GM21367 (cell line): ENCODE measurements around the gene AFM.

ENCODE experiments used
- ATAC-seq: cut with Tn5 transposase; IDR thresholded peaks from one replicate; pipeline ENCODE4 v1.9.1; 2021; ENCODE audit not compliant: unreplicated experiment

AFM gene

DNA sequence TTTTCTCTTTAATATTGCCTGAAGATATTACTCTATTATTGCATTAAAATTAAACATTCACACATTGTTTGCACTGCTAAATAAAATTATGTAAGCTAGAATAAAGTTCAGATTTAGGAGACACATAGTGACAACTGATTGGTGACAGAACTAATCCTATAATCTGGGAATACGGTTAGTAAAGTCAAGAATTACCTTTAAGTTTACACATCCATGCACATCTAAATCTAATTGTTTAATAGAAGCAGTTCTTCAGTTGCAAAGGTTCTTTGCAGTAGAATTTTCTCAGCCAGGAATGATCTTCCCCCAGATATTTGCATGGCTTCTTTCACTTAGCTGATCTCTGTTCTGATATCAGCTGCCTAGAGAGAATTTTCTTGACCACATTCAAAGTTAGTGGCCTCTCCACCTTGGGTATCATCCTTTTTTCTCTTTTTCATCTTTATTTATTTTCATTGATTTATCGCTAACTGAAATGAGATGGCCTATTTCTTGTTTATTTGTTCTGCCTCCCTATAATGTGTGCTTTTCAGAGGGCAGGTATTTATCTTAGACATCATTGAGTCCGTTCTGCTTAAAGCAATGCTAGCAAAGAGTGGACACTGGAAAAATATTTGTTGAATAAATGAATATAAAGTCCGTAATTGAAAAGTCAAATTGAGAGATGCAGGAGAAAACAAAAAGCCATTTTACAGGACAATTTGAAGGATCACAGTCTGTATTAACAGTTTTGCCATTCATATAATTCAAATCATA, 32.9 kb upstream of the AFM start:
- no peak for ATAC-seq

DNA sequence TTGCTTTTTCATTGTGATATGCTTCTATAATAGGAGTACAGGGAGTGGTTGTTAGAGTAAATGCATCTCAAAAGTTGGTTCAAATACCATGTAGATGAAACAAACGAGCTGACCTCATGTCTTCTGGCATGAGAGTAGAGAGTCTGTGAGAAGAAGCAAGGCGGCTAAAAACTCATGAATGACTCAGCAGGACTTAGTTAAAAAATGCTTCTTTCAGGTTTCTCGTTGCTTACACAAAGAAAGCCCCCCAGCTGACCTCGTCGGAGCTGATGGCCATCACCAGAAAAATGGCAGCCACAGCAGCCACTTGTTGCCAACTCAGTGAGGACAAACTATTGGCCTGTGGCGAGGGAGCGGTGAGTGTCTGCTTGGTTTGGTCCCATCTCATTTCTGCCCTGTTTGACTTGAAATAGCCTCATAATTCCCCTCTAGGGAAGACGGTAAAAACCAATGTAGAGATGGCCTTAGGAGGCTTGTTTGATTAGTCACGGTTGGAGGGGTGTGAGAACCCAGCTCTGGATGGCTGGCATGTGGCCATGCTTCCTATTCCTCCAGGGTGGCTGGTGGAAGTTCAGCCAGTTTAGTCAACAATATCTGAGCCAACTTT, 31.0 kb upstream of the AFM start:
- no peak for ATAC-seq

DNA sequence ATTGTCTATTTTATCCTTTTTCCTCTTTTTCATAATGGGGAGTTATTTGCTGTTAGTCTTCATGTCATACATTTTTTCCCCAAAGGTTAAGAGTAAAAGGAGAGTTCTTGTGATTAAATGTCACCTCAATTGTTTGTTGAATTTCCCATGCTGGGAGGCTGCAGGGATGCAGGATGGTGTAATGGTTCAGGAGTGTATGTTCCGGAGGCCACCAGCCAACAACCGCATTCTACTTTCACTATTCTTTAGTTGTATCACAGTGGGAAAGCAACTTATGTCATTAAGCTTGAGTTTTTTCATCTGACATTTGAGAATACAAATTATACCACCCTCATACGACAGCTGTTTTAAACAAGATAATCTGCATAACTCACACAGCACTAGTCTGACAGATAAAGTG, 30.1 kb upstream of the AFM start:
- no peak for ATAC-seq

DNA sequence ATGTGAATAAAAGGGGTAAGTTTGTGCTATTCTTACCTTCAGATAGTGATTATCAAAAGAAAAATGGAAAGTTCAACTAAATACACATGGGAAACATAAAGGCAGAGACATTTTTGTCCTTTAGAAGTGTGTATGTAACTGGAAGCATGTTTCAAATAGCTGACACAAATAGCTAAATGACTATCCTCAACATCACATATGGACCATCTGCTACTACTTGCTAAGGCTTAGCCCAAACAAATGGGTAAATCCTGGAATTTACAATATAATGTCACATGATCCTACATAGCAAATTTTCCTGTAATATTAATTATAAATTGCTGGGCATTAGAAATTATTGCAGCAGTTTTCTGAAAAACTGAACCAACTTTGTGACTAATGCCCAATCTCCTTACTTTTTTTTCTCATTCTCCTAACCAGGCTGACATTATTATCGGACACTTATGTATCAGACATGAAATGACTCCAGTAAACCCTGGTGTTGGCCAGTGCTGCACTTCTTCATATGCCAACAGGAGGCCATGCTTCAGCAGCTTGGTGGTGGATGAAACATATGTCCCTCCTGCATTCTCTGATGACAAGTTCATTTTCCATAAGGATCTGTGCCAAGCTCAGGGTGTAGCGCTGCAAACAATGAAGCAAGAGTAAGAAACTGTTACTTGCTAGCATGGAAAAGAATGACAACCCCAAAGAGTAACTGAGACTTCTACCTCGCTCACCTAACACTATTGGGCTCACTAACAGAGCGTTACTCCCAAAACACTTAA, 29.4 kb upstream of the AFM start:
- ATAC-seq, result no peak

DNA sequence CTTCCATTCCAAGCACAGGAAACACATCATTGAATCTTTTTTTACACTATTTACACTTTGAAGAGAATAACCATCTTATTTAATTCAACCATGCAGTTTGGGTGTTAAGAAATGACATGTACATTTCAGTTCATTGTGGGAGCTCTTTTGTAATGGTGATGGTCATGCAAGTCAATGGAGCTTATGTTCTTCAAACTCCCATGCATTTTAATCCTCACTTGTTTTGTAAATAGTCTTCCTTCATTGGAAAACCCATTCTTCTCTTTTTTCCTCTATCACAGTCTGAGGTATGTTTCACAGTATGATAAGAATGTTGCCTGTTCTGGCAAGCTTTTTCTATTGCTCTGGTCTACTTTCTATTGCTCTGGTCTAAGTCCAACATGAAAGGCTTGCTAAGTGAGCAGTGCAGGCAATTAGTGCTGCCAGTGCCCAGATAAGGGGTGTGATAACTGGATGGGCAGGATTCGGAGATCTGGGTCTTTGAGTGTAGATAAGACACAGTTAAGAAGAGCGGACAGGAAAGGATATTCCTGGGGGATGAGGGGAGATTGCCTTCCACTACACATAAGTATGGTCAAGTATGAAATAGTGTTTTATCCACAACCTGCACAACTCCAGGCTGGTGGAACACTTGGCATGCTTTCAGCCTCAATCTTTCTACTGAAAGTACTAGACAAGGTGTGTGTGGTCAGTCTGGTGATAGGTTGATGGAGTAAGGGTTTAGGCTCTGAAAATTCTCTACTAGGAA, 28.4 kb upstream of the AFM start:
- ATAC-seq, result no peak

DNA sequence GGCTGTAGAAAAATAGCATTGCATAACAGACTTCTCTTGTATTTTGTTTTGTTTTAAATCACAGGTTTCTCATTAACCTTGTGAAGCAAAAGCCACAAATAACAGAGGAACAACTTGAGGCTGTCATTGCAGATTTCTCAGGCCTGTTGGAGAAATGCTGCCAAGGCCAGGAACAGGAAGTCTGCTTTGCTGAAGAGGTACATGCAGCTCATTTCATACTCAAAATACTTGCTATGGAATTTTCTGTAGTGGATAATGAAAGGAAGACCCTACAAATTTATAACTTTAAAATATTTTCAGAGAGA, 27.9 kb upstream of the AFM start:
- ATAC-seq, result no peak

DNA sequence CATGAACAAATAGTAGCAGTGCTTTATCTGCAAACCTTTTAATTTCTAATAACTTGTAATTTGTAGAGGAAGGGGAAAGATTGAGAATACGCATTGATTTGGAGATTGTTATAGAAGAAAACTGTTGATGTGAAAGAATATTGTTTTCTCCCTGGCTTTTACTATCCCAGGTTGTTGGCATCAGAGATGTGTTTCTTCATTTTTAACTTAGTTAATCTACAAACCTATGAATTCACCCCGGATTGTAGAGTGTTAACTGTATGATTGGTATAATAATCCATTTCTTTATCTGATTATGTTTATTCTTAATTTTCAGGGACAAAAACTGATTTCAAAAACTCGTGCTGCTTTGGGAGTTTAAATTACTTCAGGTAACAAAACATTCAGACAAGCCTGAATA, 26.6 kb upstream of the AFM start:
- ATAC-seq, result no peak

DNA sequence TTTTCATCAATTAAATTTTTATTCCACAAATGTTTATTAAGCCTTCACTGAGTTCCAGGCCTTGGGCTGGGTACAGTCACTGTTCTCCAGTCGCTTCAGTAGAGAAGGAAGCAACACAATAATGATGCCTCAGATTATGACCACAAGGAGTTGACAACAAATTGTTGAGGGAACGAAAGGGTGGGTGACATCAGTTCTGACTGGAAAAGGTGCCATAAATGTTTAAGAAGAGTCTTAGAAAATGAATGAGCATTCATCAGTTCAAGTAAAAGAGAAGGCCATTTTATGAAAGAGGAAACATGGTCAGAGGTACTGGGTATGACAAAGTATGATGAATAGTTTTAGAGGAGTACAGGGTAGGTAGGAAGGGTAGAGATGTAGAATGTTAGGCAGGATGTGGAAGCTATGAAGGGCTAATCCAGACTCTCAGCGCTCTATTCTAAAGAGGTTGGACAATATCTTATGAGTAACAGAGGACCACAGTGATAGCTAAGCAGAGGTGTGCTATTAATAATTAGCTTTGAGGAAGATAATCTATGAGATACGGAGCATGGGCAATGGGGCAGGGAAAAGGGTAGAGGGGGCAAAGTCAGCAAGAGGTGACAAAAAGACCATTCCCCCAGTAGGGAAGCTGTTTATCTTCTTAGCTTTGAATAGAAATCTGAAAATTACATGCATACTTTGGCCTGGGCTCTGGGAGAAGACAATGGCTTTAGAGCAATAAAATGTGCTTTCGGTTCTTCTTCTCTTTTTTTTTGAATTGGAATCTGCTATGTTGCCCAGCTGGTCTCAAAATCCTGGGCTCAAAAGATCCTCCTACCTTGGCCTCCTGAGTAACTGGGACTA, 25.1 kb upstream of the AFM start:
- no peak for ATAC-seq

DNA sequence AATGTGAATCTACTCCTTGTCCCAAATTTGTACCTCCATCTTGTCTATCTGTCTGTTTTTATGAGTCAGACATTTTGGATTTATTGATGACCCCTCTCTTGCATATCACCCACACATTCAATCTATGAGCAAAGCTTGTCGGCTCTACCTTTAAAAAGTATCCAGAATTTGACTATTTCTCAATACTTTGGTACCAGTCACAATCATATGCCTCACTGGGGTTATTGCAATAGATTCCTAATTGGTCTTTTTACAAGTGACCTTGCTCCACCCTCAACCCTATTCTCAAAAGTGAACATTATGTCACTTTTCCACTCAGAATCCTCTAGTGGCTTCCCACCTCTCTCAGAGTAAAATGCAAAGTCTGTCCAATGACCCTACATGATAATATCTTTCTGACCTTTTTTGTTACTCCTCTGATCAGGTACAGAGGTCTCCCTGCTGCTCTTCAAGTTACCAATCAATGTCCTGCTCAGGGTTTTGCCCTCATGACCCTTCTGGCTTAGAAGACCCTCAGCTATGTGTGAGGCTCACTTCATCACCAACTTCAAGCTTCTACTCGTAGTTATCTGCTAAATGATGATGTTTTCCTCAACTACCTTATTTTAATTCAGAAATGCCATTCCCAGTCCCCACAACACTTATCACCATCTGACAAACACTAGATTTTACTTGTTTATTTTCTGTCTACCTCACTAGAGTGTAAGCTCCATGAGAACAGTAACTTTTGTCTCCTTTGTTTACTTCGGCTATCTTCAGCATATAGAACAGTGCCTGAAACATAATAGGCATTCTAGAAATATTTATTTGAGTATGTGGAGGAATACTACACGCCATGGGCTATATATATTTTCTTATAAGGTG, 23.1 kb upstream of the AFM start:
- ATAC-seq, result no peak

DNA sequence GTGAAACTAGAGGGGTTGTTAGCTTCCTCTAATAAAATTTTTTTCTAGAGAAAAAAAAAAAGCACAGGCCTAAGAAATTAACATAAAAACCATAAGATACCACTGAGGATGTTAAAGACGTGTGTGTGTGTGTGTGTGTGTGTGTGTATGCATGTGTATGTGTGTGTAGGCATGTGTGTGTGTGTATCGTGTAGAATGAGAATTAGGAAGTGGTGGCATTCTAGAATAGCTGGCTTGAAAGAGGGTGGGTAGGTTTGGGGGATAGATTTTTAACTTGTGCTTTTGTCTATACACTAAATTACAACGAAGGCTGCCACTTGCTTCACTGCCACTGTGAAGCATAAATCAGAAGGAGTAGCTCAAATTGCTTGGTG, 22.5 kb upstream of the AFM start:
- ATAC-seq, result no peak

DNA sequence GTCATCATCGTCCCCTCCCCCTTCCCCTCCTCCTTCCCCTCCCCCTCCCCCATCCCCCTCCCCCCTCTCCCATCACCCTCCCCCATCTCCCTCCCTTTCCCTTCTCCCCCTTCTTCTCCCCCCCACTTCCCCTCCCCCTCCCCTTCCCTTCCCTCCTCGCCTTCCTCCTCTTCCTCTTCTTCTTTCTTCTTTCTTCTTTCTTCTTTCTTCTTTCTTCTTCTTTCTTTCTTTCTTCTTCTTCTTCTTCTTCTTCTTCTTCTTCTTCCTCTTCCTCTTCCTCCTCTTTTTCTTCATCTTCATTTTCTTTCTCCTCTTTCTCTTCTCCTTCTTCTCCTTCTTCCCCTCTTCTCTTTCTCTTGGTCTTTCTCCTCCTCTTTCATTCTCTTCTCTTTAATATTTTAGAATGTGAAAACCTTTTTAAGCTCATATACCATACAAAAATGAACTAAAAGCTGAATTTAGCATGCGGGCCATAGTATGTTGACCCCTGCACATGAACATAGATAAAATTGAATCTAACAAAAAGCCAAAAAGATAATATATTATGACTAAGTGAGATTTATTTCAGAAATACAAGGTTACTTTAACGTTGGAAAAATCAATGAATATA, 20.5 kb upstream of the AFM start:
- no peak for ATAC-seq

DNA sequence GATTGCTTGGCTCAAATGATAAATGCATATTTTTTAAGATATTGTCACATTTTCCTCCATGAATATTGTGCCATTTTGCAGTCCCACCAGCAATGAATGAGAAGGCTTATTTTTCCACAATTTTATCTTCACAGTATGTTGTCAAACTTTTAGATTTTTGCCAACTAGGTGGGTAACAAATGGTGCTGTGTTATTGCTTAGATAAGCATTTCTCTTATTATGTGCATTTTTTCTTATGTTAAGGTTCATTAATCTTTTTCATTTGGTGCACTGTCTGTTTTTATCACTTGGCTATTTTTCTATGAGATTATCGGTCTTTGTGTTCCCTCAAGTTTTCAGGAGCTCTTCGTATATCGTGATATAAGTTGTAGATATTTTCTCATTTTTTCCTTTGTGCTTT, 13.4 kb upstream of the AFM start:
- no peak for ATAC-seq

DNA sequence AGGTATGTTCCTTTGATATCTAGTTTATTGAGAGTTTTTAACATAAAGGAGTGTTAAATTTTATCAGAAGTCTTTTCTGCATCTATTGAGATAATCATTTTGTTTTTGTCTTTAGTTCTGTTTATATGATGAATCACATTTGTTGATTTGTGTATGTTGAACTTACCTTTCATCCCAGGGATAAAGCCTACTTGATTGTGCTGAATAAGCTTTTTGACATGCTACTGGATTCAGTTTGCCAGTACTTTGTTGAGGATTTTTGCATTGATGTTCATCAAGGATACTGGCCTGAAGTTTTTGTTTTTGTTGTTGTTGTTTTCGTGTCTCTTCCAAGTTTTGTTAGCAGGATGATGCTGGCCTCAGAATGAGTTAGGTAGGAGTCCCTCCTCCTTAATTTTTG, 10.8 kb upstream of the AFM start:
- ATAC-seq, result no peak

DNA sequence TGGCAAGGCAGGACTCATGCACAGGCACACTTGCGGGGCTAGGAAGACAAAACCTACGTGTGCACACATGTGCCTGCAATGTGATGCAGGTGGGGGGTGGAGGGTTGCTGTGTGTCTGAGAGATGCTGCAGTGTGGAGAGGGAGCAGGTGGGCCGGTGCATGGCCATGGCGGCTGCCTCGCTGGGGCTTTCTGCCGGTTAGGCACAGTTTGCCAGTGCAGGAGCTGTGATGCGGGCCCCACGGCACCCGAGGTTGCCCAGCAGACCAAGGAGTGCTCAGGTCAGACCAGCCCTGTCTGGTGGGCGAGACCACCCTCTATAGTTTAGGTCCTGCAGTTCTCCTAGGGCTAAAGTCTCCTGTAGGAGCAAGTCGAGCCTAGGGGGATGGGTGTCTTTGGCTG, 4.4 kb upstream of the AFM start:
- ATAC-seq, result no peak

DNA sequence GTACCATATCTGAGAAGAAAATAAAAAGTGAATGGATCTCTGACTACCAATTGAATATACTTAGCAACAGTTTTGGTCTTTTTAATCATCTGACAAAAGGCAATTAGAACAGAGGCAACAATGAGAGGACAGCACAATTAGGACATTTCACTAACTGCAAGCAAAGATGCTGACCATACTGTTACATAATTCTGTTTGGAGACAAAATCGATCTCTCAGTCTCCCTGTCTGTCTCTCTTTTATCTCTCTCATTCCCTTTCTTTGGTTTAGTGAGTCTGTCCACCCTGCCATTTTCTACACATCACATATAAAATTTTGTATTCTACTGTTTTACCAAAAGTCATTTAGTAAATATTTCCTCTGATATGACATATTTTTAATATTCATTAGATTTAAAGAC, 2.2 kb upstream of the AFM start:
- ATAC-seq, result no peak

DNA sequence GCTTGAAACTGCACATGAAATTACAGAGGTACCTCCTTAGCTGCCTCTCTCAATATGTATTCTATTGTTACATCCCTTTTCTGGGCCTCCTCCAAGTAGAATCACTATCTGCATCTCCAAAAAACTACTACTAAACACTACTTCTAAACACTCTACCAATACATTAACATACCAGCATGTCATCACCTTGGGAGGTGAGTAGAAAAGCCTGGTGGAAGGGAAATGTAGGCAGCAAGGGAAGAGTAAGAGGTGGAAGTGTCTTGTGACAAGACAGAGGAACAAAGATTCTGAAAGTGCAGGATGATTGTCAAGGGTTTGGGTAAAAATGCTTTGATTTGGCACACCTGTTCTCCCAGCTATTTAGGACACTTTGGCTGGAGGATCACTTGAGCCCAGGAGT, 3.5 kb downstream of the AFM start:
- ATAC-seq, result no peak

DNA sequence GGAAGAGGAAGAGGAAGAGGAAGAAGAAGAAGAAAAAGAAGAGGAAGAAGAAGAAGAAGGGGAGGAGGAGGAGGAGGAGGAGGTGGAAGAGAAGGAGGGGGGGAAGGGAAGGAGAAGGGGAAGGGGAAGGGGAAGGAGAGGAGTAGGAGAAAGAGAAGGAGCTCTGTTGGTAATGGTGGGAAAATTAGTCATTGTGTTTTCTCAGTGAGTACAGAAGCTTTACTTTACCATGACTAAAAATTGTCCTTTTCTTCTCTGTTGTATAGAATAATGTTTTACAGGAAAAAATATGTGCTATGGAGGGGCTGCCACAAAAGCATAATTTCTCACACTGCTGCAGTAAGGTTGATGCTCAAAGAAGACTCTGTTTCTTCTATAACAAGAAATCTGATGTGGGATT, 4.1 kb downstream of the AFM start:
- no peak for ATAC-seq

DNA sequence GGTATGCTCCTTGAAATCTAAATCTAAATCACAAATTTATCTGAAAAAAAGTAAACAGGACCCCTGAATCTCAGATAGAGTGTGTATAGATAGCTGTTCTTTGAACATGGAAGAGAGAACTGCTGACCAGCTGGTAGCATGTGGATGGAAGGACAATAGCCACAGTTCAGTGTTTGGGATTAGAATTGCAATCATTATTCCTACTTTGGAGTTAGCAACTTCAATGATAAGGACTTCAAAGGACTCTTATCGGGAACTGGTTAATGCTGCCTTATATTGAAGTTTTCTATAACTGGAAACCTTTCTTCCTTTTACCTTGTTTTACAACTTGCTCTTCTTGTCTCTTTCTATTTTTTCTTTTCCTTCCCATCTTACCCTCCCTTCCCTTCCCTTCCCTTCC, 5.0 kb downstream of the AFM start:
- ATAC-seq, result no peak

DNA sequence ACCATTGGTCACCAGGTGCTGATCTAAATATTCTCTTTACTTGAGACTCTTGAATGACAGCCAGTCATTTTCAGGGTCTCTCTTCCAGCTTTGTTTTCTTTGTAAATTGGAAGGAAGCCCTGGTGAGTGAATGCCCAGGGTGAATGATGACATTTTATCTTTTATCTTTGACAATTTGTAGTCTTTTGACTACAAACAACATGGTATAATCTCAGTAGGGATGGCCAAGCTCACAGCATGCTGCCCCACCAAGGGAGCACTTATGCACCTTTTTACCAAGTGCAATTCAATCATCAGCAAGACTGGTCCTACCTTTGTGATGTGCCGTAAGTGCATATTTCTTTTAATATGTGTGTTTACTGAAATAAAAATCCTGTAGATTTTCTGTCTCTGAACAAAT, 5.7 kb downstream of the AFM start:
- no peak for ATAC-seq
